Muscle layer of duodenum (tissue), 2 donors: ENCODE data around the gene PLD3.
"Not testable (repeated sequence)": the region's sequence is repeated elsewhere in the genome, so short reads cannot be mapped to it uniquely, and the experiment has no call there.

Source experiments
- H3K27ac ChIP-seq: one replicate; pipeline ENCODE4 v1.7.0; 2013; ENCODE audit warnings: mild to moderate bottlenecking, low read length
- H3K27me3 ChIP-seq: one replicate; pipeline ENCODE4 v1.7.0; 2013; ENCODE audit warnings: low read depth, mild to moderate bottlenecking, control low read depth, low read length
- H3K36me3 ChIP-seq, 2 donors: one replicate each; pipeline ENCODE4 v1.7.0; 2013; ENCODE audit warnings: low read length in 2 of 2, control low read depth in 1 of 2, mild to moderate bottlenecking in 1 of 2; ENCODE audit not compliant: insufficient read depth in 2 of 2, control insufficient read depth in 1 of 2
- H3K4me1 ChIP-seq, 2 donors: one replicate each; pipeline ENCODE4 v1.7.0; 2013; ENCODE audit warnings: low read length in 2 of 2, mild to moderate bottlenecking in 2 of 2, control low read depth in 1 of 2, moderate library complexity in 1 of 2; ENCODE audit not compliant: insufficient read depth in 2 of 2, control insufficient read depth in 1 of 2
- H3K4me3 ChIP-seq, 2 donors: one replicate each; pipeline ENCODE4 v1.7.0; 2013; ENCODE audit warnings: low read length in 2 of 2, low read depth in 1 of 2, mild to moderate bottlenecking in 1 of 2
- H3K9me3 ChIP-seq, 2 donors: one replicate each; pipeline ENCODE4 v1.7.0; 2013; ENCODE audit warnings: low read length in 2 of 2, control low read depth in 1 of 2, mild to moderate bottlenecking in 1 of 2; ENCODE audit not compliant: control insufficient read depth in 1 of 2
- donor health status: healthy.

The PLD3 gene

GRCh38 chr19:40333083-40333482 is 15.4 kb upstream of the PLD3 start:
- H3K4me3 ChIP-seq, H3K27ac ChIP-seq, H3K4me1 ChIP-seq, H3K9me3 ChIP-seq, H3K27me3 ChIP-seq: not testable (repeated sequence)
- peaks cover 31 to 56% of the 10 kb centered on the region in 2 donors for H3K36me3 ChIP-seq

- Histone ChIP-seq H3K27me3 (no peaks in the 10 kb centered on the region), H3K4me1 (no peaks in the 10 kb centered on the region), H3K36me3 (peaks cover 17 to 46% of the 10 kb centered on the region in 2 donors), H3K27ac (no peak overlapping the region), H3K4me3 (no peak overlapping the region), H3K9me3 (no peaks in the 10 kb centered on the region)
Measured at GRCh38 chr19:40335101-40335500, 13.4 kb upstream of the PLD3 start.

- H3K27ac ChIP-seq, result no peak overlapping the region
- H3K36me3 ChIP-seq, result peaks cover 17 to 40% of the 10 kb centered on the region in 2 donors
- H3K27me3 ChIP-seq, result no peaks in the 10 kb centered on the region
- no peaks in the 10 kb centered on the region for H3K4me1 ChIP-seq
- H3K9me3 ChIP-seq, result no peaks in the 10 kb centered on the region
- no peak overlapping the region for H3K4me3 ChIP-seq
Measured at GRCh38 chr19:40335855-40336600, 12.5 kb upstream of the PLD3 start.

GRCh38 chr19:40336601-40336900 is 11.9 kb upstream of the PLD3 start:
- no peaks in the 10 kb centered on the region for H3K9me3 ChIP-seq
- H3K4me3 ChIP-seq, result no peak overlapping the region
- no peaks in the 10 kb centered on the region for H3K4me1 ChIP-seq
- H3K36me3 ChIP-seq, result peaks cover 17 to 35% of the 10 kb centered on the region in 2 donors
- H3K27ac ChIP-seq, result no peak overlapping the region
- H3K27me3 ChIP-seq, result no peaks in the 10 kb centered on the region

GRCh38 chr19:40337107-40337506 is 11.4 kb upstream of the PLD3 start:
- Histone ChIP-seq H3K4me1 (no peaks in the 10 kb centered on the region), H3K27ac (no peak overlapping the region), H3K27me3 (no peaks in the 10 kb centered on the region), H3K36me3 (peaks cover 17 to 29% of the 10 kb centered on the region in 2 donors), H3K9me3 (no peaks in the 10 kb centered on the region), H3K4me3 (no peak overlapping the region)

- Histone ChIP-seq H3K27ac (no peak overlapping the region), H3K27me3 (no peaks in the 10 kb centered on the region), H3K4me1 (no peaks in the 10 kb centered on the region), H3K36me3 (peaks cover 17 to 27% of the 10 kb centered on the region in 2 donors), H3K4me3 (no peak overlapping the region), H3K9me3 (no peaks in the 10 kb centered on the region)
Measured at GRCh38 chr19:40337594-40337993, 10.9 kb upstream of the PLD3 start.

- Histone ChIP-seq H3K36me3 (peaks cover 8 to 17% of the 10 kb centered on the region in 2 donors), H3K4me3 (no peak overlapping the region), H3K9me3 (no peaks in the 10 kb centered on the region), H3K27me3 (no peaks in the 10 kb centered on the region), H3K4me1 (no peaks in the 10 kb centered on the region), H3K27ac (no peak overlapping the region)
Measured at GRCh38 chr19:40339018-40339728, 9.3 kb upstream of the PLD3 start.

- peaks cover 0 to 5% of the 10 kb centered on the region in 2 donors for H3K36me3 ChIP-seq
- H3K27ac ChIP-seq, result no peak overlapping the region
- H3K4me1 ChIP-seq, result peaks cover 0 to 1% of the 10 kb centered on the region in 2 donors
- H3K27me3 ChIP-seq, result no peaks in the 10 kb centered on the region
- H3K4me3 ChIP-seq, result no peak overlapping the region
- no peaks in the 10 kb centered on the region for H3K9me3 ChIP-seq
Measured at GRCh38 chr19:40341601-40342482, 6.7 kb upstream of the PLD3 start.

- H3K27ac ChIP-seq, result no peak overlapping the region
- no peak overlapping the region for H3K4me3 ChIP-seq
- H3K27me3 ChIP-seq, result no peaks in the 10 kb centered on the region
- peaks cover 0 to 5% of the 10 kb centered on the region in 2 donors for H3K36me3 ChIP-seq
- peaks cover 0 to 10% of the 10 kb centered on the region in 2 donors for H3K4me1 ChIP-seq
- H3K9me3 ChIP-seq, result no peaks in the 10 kb centered on the region
Measured at GRCh38 chr19:40342644-40343311, 5.7 kb upstream of the PLD3 start.

GRCh38 chr19:40344422-40344821 is 4.1 kb upstream of the PLD3 start:
- H3K36me3 ChIP-seq, result no peaks in the 10 kb centered on the region
- no peak overlapping the region for H3K27ac ChIP-seq
- H3K4me3 ChIP-seq, result no peak overlapping the region
- no peaks in the 10 kb centered on the region for H3K27me3 ChIP-seq
- peaks cover 4 to 15% of the 10 kb centered on the region in 2 donors for H3K4me1 ChIP-seq
- H3K9me3 ChIP-seq, result no peaks in the 10 kb centered on the region
